SK-N-SH treated with all-trans-retinoic acid at 6 μM for 48 hours (cell line): ENCODE data around the gene ADAMTSL3.

Experiments used
- ATAC-seq: fragments of 200-7000 bp; cut with Tn5 transposase; 3 replicates; pipeline ENCODE4 v1.9.1; 2020; ENCODE audit warnings: mild to moderate bottlenecking, moderate library complexity
- ARNTL ChIP-seq: fragments of 450-650 bp; formaldehyde crosslinking; IDR thresholded peaks from 2 replicates; pipeline ENCODE4 v1.5.0; 2020; ENCODE audit warnings: low read depth, mild to moderate bottlenecking, moderate library complexity, borderline replicate concordance
- BACH2 ChIP-seq: fragments of 250-450 bp; sonication (Bioruptor Pico); IDR thresholded peaks from 2 replicates; pipeline ENCODE4 v1.9.0; 2021; ENCODE audit warnings: mild to moderate bottlenecking, borderline replicate concordance
- CREB5 ChIP-seq: fragments of 250-450 bp; sonication (Bioruptor Pico); IDR thresholded peaks from 2 replicates; pipeline ENCODE4 v1.5.1; 2020; ENCODE audit warnings: low read depth, mild to moderate bottlenecking, moderate library complexity
- CSDC2 ChIP-seq: fragments of 250-450 bp; sonication (Bioruptor Pico); IDR thresholded peaks from 2 replicates; pipeline ENCODE4 v1.5.0; 2020; ENCODE audit warnings: mild to moderate bottlenecking, moderate library complexity
- CSRNP3 ChIP-seq: fragments of 250-450 bp; sonication (Bioruptor Pico); IDR thresholded peaks from 2 replicates; pipeline ENCODE4 v1.5.1; 2021; ENCODE audit warnings: mild to moderate bottlenecking, moderate library complexity
- GLIS3 ChIP-seq: fragments of 250-450 bp; sonication (Bioruptor Pico); IDR thresholded peaks from 2 replicates; pipeline ENCODE4 v1.5.0; 2020; ENCODE audit warnings: mild to moderate bottlenecking, moderate library complexity
- ISL1 ChIP-seq: fragments of 250-450 bp; sonication (Bioruptor Pico); IDR thresholded peaks from 2 replicates; pipeline ENCODE4 v2.1.2; 2022; ENCODE audit warnings: mild to moderate bottlenecking, moderate library complexity
- OSR1 ChIP-seq: fragments of 250-450 bp; sonication (Bioruptor Pico); IDR thresholded peaks from 2 replicates; pipeline ENCODE4 v1.8.0; 2022; ENCODE audit warnings: moderate library complexity, mild to moderate bottlenecking, inconsistent platforms
- PATZ1 ChIP-seq: fragments of 250-450 bp; sonication (Bioruptor Pico); IDR thresholded peaks from 2 replicates; pipeline ENCODE4 v1.8.0; 2020; ENCODE audit warnings: mild to moderate bottlenecking, moderate library complexity, borderline replicate concordance
- POU6F1 ChIP-seq: fragments of 250-450 bp; sonication (Bioruptor Pico); IDR thresholded peaks from 2 replicates; pipeline ENCODE4 v1.8.0; 2021; ENCODE audit warnings: low read depth, mild to moderate bottlenecking, moderate library complexity, borderline replicate concordance
- SNAI2 ChIP-seq: fragments of 250-450 bp; sonication (Bioruptor Pico); IDR thresholded peaks from 2 replicates; pipeline ENCODE4 v1.5.0; 2020; ENCODE audit warnings: mild to moderate bottlenecking, moderate library complexity
- TCF4 ChIP-seq: fragments of 250-450 bp; sonication (Bioruptor Pico); IDR thresholded peaks from 2 replicates; pipeline ENCODE4 v1.8.0; 2021; ENCODE audit warnings: mild to moderate bottlenecking, moderate library complexity, borderline replicate concordance
- TOX ChIP-seq: fragments of 250-450 bp; sonication (Bioruptor Pico); IDR thresholded peaks from 2 replicates; pipeline ENCODE4 v1.8.0; 2021; ENCODE audit warnings: mild to moderate bottlenecking, moderate library complexity, borderline replicate concordance
- TSHZ2 ChIP-seq: fragments of 250-450 bp; sonication (Bioruptor Pico); IDR thresholded peaks from 2 replicates; pipeline ENCODE4 v1.5.0; 2020; ENCODE audit warnings: mild to moderate bottlenecking, moderate library complexity
- ZC3H10 ChIP-seq: fragments of 250-450 bp; sonication (Bioruptor Pico); IDR thresholded peaks from 2 replicates; pipeline ENCODE4 v1.5.1; 2021; ENCODE audit warnings: mild to moderate bottlenecking, moderate library complexity
- ZFP3 ChIP-seq: fragments of 250-450 bp; sonication (Bioruptor Pico); IDR thresholded peaks from 2 replicates; pipeline ENCODE4 v1.5.0; 2020; ENCODE audit warnings: mild to moderate bottlenecking, moderate library complexity
- ZFP30 ChIP-seq: fragments of 450-650 bp; formaldehyde crosslinking; IDR thresholded peaks from 2 replicates; pipeline ENCODE4 v1.5.0; 2022; ENCODE audit warnings: mild to moderate bottlenecking, moderate library complexity
- ZNF565 ChIP-seq: fragments of 450-650 bp; formaldehyde crosslinking; conservative IDR thresholded peaks from 2 replicates; pipeline ENCODE4 v1.5.0; 2020; ENCODE audit warnings: low read depth, mild to moderate bottlenecking, moderate library complexity
- ZNF70 ChIP-seq: fragments of 450-650 bp; formaldehyde crosslinking; IDR thresholded peaks from 2 replicates; pipeline ENCODE4 v1.5.0; 2020; ENCODE audit warnings: mild to moderate bottlenecking, moderate library complexity
- ZNF8 ChIP-seq: fragments of 450-650 bp; formaldehyde crosslinking; IDR thresholded peaks from 2 replicates; pipeline ENCODE4 v1.5.0; 2020; ENCODE audit warnings: mild to moderate bottlenecking, moderate library complexity

Gene ADAMTSL3

GRCh38 chr15:83813682-83814081 is 159.8 kb downstream of the ADAMTSL3 start:
- no peak for ATAC-seq
- TF ChIP-seq BACH2 (CRISPR knock-in tag): no peak
- TF ChIP-seq CREB5 (CRISPR knock-in tag): no peak
- no peak for TF ChIP-seq CSRNP3 (CRISPR knock-in tag)
- TF ChIP-seq ZNF70 (CRISPR knock-in tag): no peak
- TF ChIP-seq OSR1 (CRISPR knock-in tag): no peak

- ATAC-seq: no peak
Measured at GRCh38 chr15:83815506-83815905, 161.6 kb downstream of the ADAMTSL3 start.

More at GRCh38 chr15:83815506-83815905, 161.6 kb downstream of the ADAMTSL3 start:
- TF ChIP-seq ZC3H10 (CRISPR knock-in tag) (no peak), SNAI2 (no peak), CREB5 (CRISPR knock-in tag) (no peak), ZNF70 (CRISPR knock-in tag) (no peak), TSHZ2 (CRISPR knock-in tag) (no peak), ZFP30 (CRISPR knock-in tag) (no peak), CSRNP3 (CRISPR knock-in tag) (no peak), ZFP3 (CRISPR knock-in tag) (no peak), PATZ1 (CRISPR knock-in tag) (no peak), GLIS3 (CRISPR knock-in tag) (no peak), CSDC2 (CRISPR knock-in tag) (no peak), BACH2 (CRISPR knock-in tag) (no peak), ZNF8 (CRISPR knock-in tag) (no peak), ISL1 (CRISPR knock-in tag) (no peak), POU6F1 (CRISPR knock-in tag) (no peak), TCF4 (CRISPR knock-in tag) (no peak), ARNTL (no peak), TOX (CRISPR knock-in tag) (no peak), OSR1 (CRISPR knock-in tag) (no peak), ZNF565 (CRISPR knock-in tag) (no peak)
